Testis (tissue), 2 donors: ENCODE data around the gene HSD17B10.

Source experiments
- CTCF ChIP-seq, 3 experiments: fragments of 450-650 bp in 2 of 3; fragments of 200-600 bp in 1 of 3; sonication (generic) in 1 of 3; IDR thresholded peaks; one replicate each; pipeline ENCODE4 v1.5.1; 2016 to 2019; ENCODE audit warnings: antibody characterized with exemption in 3 of 3, mild to moderate bottlenecking in 2 of 3, moderate library complexity in 1 of 3
- POLR2A ChIP-seq: fragments of 450-650 bp; IDR thresholded peaks from one replicate; pipeline ENCODE4 v1.6.1; 2017; ENCODE audit warnings: antibody characterized with exemption, mild to moderate bottlenecking, moderate library complexity

- TF ChIP-seq CTCF (IDR thresholded peaks at IDR 0.05) (no peak), POLR2A (no peak)
These were observed 49.2 kb upstream of the HSD17B10 start for GRCh38 chrX:53483416-53483815.
